ENCODE measurements around the gene PTK6.
A peak's percentile ranks its signal among the peaks of the same experiment; 100 is the strongest.
"Not testable (repeated sequence)": the region's sequence is repeated elsewhere in the genome, so short reads cannot be mapped to it uniquely, and the experiment has no call there.

The PTK6 gene

DNA sequence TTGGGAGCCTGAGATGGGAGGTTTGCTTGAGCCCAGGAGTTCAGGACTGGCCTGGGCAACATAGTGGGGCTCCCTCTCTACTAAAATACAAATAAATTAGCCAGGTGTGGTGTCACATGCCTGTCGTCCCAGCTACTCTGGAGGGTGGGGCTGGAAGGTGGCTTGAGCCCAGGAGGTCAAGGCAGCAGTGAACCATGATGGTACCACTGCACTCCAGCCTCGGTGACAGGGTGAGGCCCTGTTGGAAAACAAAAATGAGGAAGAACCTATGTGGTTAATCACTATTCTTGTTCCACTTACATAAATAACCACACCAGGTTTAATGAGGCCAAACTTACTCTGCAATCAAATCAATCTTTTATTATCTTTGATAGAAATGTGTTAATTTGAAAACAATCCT, 11.2 kb downstream of the PTK6 start:
- no peak for DNase-seq

DNA sequence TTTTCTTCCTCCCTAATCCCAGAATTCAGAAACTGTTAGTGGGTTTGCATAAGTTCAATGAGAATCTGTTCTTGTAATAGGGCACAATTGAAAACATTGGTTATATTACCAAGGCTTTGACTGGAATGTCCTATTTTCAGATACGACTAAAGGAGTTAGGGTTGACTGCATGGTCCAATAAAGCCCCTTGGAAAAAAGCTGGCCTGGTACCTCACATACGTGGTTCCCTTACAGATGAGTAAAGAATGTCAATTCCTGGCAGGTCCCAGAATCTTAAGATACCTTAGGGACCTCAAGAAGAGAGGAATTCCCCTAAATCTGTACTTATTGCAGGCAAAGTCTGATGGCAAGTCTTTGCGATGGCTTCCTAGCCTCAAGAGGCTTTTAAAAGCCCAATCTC, 12.0 kb downstream of the PTK6 start:
- DNase-seq, result no peak

DNA sequence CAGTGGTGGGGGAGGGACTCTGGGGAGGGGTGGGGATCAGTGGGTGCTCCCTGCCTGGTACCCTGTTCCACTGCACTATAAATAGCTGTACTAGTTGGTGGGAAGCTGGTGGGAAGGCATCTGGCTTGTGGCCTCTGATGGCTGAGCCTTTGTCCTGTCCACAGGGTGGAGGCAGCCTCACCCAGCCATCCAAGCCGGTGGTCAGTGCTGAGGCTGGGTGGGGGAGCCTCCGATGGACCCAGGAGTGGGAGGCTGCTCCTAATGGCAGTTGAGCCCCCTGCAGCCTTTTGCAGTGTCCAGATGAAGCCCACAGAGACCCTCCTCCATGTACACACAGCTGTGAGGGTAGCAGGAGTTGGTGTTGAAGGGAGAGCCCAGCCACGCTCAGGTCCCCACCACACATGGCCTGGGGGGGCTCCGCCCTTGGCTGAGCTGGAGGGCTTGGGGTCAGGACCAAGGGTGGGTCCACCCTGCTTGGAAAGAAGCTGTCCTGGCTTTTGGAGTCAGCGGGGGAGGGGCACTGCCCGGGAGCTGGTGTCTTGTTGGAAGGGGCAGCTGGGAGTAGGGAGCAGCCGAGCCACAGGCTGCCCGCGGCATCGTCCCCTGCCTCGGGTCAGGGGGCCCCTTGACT, 14.1 kb downstream of the PTK6 start:
- no peak for DNase-seq

DNA sequence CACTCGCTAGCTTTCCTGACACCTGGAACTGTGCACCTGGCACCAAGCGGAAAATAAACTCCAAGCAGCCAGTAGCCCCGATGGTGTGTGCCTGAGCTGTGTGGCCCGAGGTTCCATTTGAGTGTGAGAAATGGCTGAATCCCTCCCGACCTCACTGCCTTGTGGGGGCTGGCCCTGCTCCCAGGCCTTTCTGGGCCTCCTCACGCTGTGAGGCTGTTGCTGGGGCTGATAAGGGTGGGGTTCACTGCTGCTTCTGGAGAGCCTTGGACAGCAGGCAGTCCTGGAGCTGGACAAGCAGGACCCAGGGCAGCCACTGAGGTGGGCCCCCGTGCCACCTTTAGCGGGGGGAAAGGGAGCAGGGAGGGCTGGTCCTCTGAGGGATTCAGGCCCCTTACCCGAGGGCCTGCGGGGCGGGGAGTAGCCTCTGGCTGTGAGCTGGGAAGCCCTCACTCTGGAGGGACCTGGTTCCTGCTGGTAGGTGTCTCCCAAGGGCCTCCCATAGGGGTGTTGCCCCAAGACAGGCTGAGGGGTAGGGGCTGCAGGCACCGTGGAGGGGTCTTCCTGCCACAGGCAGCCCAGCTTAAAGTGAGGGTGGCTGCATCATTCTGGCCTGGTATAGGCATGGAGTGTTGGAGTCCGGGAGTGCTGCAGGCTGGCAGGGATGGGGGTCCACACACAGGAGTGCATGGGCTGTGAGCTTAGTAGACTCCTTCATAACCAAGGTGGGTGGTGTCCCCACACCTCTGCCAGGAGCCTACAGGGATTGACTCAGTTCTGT, 14.9 kb downstream of the PTK6 start:
- no peak for DNase-seq

DNA sequence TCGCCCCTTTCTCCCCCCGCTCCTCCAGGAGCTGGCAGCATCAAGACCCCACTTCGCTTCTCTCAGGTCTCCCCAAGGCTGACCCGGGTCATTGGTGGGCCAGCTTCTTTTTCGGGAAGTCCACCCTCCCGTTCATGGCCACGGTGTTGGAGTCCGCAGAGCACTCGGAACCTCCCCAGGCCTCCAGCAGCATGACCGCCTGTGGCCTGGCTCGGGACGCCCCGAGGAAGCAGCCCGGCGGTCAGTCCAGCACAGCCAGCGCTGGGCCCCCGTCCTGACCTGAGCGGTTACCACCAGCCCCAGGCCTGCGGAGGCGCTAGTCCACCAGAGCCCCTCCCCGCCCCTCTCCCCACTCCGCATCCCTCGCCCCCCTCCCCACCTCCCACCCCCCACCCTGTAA, 15.6 kb downstream of the PTK6 start:
- DNase-seq, result no peak

DNA sequence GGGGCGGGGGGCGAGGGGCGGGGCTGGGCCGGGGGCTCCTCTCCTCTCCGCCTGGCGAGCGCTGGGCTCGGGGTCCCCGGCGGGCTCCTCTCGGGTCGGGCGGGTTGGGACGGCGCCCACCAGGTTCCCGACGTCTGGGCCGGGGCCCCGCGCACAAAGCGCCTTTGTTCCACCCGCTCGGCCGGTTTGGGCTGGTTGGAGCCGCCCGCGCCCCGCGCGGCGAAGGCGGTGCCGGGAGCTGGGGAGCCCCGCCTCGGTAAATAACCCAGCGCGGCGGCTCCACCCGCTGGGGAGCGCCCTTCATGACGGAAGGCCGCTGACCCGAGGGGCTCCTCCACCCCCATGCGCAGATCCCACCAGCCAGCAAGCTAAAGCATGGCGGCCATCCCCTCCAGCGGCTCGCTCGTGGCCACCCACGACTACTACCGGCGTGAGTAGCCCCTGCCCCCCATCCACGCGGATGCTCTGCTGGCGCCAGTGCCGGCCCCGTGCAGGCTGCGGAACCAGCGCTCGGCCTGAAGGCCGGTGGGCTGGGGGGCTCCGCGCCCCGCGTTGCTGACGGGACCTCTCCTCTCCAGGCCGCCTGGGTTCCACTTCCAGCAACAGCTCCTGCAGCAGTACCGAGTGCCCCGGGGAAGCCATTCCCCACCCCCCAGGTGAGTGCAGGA, 16.1 kb downstream of the PTK6 start:
- peak; percentile 58 for DNase-seq

DNA sequence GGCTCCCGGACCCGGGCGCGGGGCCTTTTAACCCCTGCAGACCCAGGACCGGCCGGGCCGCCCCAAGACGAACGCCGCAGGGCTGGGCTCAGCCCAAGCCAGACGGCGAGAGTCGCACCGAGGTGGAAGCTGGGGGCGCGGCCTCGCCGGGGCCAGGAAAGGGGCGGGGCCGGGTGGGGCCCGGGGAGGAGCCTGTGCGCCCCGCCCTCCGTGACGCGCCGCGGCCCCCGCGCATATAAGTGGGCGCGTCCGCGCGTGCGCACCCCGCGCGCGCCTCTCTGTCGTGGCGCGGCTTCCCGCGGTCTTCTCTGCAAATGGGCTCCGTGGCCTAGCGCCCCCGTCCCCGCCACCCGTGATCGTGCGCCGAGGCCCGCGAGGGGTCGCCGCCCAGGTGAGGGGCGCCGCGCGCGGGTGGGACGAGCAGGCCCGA, 16.7 kb downstream of the PTK6 start, which contains the start of gene PPDPF:
Gene PPDPF (plus strand): TSS at position 262 of the 430 bp plus-strand sequence. CDS start 544 bp downstream, outside the sequence.
- DNase-seq, result peak; percentile 61

DNA sequence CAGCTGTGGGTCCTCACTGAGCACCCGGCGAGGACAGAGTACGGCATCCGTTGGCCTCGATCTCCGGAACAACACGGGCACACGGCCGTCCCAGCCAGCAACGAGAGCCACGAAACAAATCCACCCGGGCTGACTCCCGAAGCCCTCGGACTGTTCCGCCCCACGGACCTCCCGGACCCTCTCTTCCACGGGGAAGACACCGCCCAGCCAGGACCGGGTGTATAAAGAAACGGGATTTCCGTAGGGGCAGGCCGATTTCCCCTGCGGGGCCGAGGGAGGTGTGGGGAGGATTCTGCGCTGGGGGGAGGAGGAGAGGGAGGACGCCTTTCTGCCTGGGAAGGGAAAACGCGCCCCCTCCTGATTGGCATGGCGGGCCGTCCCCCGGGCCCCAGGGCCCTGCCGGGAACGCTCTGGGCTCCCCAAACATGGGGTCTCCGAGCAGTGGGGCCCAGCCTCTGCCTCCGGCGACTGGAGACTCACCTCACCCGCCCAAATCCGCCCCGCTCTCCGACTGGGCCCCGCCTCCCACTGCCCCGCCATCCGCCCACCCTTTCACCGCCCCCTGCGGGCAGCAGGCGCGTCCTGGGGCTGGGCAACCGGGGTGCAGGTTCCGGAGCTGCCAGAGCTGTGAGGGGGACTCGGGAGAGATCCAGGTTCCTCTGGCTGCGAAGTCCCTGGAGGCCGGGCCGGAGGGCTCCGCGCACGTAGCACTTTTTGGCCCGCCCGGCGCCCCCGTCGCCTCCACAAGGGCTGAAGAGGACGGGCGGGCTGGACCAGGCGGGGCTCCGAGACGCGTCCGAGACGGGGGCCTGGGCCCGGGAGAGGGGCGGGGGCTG, 17.3 kb downstream of the PTK6 start:
- no peak for DNase-seq

DNA sequence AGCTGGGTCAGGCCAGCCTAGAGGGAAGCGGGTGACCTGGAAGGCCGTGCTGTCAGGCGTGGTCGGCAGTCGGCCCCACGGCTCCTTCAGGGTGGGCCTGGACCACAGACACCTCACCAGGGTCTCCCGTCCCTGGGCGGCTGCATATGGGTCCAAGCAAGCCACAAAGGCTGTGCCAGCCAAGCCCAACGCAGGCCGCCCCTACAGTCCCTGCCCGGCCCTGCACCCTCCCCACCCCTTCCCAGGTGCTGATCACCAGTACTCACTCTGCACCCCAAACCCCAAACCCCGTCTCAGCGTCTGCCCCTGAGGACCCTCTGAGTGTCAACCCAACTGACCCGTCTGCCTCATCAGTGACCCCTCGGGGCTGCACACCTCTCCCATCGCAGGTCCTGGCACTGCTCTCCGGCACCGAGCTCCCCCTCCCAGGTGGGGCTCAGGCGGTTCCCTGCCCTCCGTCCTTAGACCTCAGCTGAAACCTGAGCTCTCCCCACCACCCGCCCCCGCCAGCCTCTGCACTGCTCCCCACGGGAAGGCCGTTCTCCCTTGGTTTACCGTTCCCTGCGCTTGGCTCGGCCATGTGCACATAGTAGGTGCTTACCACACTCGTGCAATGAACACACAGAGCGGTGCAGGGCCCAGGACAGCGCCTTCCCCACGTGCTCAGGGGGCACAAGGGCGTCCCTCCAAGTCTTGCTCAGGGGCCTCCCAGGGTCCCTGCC, 18.1 kb downstream of the PTK6 start:
- DNase-seq, result no peak

DNA sequence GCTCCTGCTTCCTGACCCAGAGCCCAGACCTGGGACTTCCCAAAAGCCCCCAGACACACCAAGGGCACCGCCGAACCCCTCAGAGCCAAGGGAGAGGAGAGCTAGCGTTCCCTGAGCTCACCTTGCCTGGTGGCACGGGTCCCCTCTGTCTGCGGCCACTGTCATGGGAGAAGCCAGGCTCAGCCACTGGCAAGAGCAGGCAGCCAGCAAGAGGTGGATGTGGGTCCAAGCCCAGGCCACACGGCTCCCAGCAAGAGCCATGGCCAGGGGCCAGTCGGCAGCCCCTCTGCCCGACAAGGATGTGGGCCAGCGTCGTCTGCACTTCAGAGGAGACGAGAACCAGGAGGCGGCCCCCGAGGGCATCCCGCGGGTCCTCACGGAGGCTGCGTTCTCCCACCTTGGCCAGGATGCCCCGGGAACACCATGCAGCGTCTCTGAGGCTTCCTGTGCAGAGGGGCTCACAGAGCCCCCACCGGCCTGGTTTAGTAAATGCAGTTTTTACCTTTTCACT, 18.8 kb downstream of the PTK6 start:
- no peak for DNase-seq

DNA sequence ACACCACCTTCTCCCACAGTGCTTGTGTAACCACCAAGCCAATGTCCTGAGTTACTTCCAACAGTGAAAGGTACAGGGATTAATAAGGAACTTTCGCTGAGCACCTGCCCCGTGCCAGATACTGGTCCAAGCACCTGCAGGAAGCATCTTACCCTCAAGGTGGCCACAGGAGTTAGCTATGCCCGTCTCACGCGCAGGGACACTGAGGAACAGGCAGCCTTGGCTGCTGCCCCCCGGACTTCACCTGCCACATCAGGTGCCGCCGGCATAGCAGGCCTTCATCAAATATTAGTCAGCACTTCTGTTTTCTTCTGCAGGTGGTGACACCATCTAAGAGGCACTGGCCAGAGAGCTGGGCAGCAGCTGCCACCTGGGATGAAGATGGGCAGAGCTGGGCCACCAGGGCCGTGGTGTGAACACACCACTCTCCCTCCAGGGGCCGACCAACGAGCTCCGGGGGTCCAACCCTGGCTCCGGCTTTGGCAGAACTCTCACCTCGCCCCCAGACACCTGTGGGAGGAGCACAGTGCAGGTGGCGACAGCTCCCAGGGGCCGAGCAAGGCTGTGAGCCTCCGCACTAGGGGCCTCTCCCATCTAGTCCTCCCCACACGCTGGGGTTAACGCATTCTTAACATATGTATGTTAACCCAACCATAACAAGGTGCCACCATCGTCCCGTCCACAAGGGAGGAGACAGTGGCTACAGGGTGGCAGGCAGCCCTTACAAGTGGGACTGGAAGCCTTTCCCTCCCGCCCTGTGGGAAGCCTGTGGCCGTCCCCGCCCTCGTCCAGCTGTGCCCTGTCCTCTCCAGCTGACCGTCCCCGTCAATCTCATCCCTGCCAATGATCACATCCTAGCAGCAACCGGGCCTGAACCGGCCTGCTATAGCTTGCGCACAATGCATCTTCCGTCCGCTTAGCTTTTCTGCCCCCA, 19.5 kb downstream of the PTK6 start:
- DNase-seq, result no peak

DNA sequence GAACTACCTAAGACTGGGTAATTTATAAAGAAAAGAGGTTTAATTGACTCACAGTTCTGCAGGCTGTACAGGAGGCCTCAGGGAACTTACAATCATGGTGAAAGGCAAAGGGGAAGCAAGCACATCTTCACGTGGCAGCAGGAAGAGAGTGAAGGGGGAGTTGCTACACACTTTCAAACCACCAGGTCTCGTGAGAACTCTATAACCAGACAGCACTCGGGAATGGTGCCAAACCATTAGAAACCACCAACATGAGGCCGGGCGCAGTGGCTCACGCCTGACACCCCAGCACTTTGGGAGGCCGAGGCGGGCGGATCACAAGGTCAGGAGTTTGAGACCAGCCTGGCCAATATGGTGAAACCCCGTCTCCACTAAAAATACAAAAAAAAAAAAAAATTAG, 22.7 kb downstream of the PTK6 start:
- DNase-seq, result not testable (repeated sequence)

DNA sequence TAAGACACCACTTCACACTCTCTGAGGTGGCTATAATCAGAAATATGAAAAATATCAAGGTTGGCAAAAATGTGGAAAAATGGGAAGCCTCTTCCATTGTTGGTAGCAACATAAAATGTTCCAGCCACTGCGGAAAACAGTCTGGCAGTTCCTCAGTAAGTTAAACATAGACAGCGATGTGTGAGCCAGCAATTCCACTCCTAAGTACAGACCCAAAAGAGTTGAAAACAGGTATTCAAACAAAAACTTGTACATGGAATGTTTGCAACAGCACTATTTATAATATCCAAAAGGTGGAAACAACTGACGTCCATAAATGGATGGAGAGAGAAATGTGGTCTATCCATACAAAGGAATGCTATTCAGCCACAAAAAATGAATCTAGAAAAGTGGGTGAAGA, 24.0 kb downstream of the PTK6 start:
- DNase-seq, result no peak

DNA sequence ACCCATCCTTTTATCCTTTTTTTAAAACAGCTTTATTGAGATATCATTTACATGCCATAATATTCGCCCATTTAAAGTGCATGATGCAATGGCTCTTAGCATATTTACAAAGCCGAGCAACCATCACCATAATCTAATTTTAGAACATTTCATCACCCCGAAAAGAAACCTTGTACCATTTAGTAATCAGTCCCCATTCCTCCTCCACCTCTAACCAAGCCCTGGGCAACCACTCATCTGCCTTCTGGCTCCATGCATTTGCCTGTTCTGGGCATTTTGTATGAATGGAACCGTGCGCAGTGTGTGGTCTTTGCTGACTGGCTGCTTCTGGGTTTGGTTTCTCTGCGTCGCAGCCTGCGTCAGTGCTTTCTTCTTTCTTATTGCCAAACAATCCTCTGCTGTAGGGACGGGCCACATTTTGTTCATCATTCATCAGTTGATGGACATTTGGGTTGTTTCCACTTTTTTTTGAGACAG, 28.1 kb downstream of the PTK6 start:
- no peak for DNase-seq

DNA sequence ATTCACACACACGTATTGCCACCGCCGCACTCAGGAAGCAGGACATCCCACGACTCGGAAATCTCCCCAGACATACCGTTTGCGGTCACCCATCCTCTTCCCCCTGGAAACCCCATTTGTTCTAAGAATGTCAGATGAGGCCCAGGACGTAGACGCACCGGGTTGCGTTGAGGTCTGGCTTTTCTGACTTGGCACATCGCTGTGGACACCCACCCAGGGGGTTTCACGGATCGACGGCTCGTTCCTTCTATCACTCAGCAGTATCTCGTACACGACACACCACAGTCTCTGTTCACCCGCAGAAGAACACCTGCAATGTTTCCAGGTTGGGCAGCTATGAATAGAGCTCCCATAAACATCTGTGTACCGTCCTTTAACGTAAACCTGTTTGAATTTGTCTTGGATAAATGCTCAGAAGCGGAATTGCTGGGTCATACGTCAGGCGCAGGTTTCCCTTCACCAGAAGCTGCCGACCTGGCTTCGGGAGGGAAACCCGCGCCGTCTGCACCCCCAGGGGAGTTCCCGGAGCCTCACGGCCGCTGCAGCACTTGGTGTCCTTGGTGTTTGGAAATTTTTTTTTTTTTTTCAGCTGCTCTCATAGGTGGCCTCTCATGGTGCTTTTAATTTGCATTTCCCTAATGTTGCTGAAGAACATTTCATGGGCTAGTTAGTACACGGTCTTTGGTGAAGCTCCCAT, 29.0 kb downstream of the PTK6 start:
- peak; percentile 76 for DNase-seq

DNA sequence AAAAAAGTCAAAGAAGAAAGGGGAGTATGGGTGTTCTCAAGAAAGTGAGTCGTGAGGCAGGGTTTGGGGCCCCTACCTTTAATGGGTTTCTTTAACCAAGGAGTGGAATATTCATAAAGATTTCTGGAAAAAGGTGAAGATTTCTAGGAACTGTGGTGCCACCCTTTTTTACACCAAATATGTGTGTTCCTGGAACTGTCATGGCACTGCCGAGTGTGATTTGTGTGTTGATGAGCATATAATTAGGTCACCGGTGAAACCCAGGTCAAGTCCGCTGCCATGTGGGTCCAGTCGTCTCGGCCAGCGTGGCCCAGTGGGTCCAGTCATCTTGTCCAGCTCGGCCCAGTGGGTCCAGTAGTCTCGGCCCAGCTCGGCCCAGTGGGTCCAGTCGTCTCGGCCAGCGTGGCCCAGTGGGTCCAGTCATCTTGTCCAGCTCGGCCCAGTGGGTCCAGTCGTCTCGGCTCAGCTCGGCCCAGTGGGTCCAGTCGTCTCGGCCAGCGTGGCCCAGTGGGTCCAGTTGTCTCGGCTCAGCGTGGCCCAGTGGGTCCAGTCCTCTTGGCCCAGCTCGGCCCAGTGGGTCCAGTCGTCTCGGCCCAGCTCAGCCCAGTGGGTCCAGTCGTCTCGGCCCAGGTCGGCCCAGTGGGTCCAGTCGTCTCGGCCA, 30.0 kb downstream of the PTK6 start:
- no peak for DNase-seq

DNA sequence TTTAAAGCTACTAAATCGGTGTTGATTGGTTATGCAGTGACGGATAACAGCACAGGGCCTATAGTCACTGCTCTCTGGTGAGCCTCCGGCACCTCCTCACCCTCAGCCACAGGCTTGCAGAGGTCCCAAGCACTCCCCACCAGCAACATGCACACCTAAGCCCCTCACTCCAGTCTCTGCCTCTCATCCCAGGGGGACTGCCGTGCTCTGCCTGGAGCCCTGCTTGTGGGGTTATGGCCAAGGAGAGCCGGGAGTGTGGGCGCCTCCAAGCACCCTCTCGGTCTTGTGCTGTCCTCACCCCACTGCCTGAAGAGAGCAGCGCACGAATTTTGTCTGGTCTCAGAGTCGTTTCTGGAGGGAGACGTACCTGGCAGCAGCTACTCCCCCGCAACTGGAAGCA, 31.5 kb downstream of the PTK6 start:
- DNase-seq, result no peak

DNA sequence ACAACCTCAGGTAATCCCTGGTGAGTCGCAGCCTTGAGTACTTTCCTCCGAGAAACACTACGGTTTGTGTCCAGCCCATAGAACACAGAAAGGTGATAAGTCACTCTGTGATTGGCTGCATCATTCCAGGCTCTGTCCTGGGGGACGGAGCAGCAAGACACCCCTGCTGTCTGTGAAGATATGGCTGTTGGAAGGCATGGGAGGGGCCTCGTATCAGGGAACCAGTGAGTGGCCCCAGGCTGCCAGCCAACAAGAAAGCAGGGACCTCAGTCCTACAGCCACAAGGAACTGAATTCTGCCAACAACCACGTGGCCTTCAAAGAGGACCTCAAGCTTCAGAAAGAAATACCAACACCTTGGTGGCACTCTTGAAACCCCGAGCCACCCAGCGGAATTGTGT, 31.9 kb downstream of the PTK6 start:
- no peak for DNase-seq

DNA sequence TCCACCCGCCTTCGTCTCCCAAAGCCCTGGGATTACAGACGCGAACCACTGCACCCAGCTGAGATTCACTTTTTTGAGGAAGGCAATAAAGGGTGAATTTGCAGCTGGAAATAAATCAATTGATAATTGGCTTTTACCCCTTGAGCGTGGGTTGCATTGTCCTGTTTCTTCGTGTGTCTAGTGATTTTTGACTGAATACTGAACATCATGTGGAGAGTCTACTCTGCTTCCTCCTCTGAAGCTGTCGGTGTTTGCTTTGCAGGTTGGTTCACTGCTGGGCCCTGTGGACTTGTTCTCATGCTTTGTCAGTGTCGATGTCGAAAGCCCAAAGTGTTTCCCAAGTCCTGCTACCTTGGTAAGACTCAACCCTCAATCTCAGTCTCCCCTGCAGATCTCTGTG, 32.5 kb downstream of the PTK6 start:
- no peak for DNase-seq

DNA sequence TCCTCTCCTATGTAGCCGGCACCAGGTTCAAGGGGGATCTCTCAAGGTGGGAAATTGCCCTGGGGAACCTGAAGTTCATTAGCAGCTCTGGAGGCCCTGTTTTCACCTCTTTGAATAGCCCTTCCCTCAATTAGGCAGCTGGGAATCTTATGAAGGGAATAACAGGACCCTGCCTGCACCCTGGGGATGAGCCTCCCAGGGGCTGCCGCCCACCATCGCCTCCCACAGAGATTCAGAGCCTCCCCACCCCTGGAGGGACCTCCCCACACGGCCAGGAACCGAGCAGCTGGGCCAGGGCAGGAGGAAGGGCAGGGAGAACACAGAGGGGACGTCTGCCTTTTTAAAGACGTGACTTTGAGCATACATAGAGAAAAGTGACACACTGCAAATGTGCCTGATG, 33.7 kb downstream of the PTK6 start:
- no peak for DNase-seq

All from NCI-H526 treated with DMSO at 0.1 percent for 48 hours (cell line).